HEK293T (cell line): ENCODE measurements around the gene IL15.

Experiments
- ARNT ChIP-seq: fragments of 450-650 bp; IDR thresholded peaks from 2 replicates; pipeline ENCODE4 v1.6.1; 2017; ENCODE audit warnings: mild to moderate bottlenecking
- BHLHE40 ChIP-seq: fragments of 450-650 bp; IDR thresholded peaks from 2 replicates; pipeline ENCODE4 v1.6.1; 2016; ENCODE audit warnings: mild to moderate bottlenecking, moderate library complexity, borderline replicate concordance
- ELF4 ChIP-seq: fragments of 450-650 bp; IDR thresholded peaks from 2 replicates; pipeline ENCODE4 v1.6.1; 2017; ENCODE audit warnings: antibody characterized with exemption
- FOXA1 ChIP-seq: fragments of 450-650 bp; IDR thresholded peaks from 2 replicates; pipeline ENCODE4 v1.6.1; 2016; ENCODE audit warnings: mild to moderate bottlenecking
- FOXM1 ChIP-seq: fragments of 450-650 bp; IDR thresholded peaks from 2 replicates; pipeline ENCODE4 v1.6.1; 2017; ENCODE audit warnings: mild to moderate bottlenecking, borderline replicate concordance
- L3MBTL2 ChIP-seq: fragments of 450-650 bp; conservative IDR thresholded peaks from 2 replicates; pipeline ENCODE4 v1.6.1; 2016; ENCODE audit warnings: mild to moderate bottlenecking
- LEF1 ChIP-seq: fragments of 450-650 bp; IDR thresholded peaks from 2 replicates; pipeline ENCODE4 v1.6.1; 2017; ENCODE audit warnings: mild to moderate bottlenecking, borderline replicate concordance
- PKNOX1 ChIP-seq: fragments of 450-650 bp; IDR thresholded peaks from 2 replicates; pipeline ENCODE4 v1.6.1; 2016
- SP1 ChIP-seq: fragments of 450-650 bp; IDR thresholded peaks from 2 replicates; pipeline ENCODE4 v1.6.1; 2017
- SUZ12 ChIP-seq: fragments of 450-650 bp; IDR thresholded peaks from 2 replicates; pipeline ENCODE4 v1.6.1; 2016; ENCODE audit warnings: mild to moderate bottlenecking
- ZNF384 ChIP-seq: fragments of 450-650 bp; IDR thresholded peaks from 2 replicates; pipeline ENCODE4 v1.6.1; 2016

- TF ChIP-seq FOXA1 = no peak
- TF ChIP-seq ARNT = no peak
- no peak for TF ChIP-seq ZNF384
- no peak for TF ChIP-seq FOXM1
- no peak for TF ChIP-seq SUZ12
- no peak for TF ChIP-seq L3MBTL2
- no peak for TF ChIP-seq LEF1
- no peak for TF ChIP-seq PKNOX1
- no peak for TF ChIP-seq BHLHE40
- no peak for TF ChIP-seq SP1
- TF ChIP-seq ELF4 = no peak
Observed at GRCh38 chr4:141727420-141727819, 91.0 kb downstream of the IL15 start.
